Measurements from ENCODE around the gene PTPA.

PTPA gene

GRCh38 chr9:129174724-129175514, 63.7 kb downstream of the PTPA start (continued):
- TF ChIP-seq ZNF280D (tag by site-specific recombination; IDR thresholded peaks at IDR 0.05): no peak
- TF ChIP-seq ZNF600 (tag by site-specific recombination; IDR thresholded peaks at IDR 0.05): peak; percentile 96
- TF ChIP-seq GLIS1 (tag by site-specific recombination; IDR thresholded peaks at IDR 0.05): 0 out of 2 replicates have a peak, but pooled peaks have one; percentile 4
- TF ChIP-seq ZBTB17 (tag by site-specific recombination; IDR thresholded peaks at IDR 0.05): no peak; the same call in 1 of the 2 replicates
- TF ChIP-seq ZNF785 (tag by site-specific recombination; IDR thresholded peaks at IDR 0.05): no peak
- TF ChIP-seq ZNF626 (tag by site-specific recombination; IDR thresholded peaks at IDR 0.05): no peak
- no peak; the same call in 1 of the 2 replicates for TF ChIP-seq ZNF560 (tag by site-specific recombination; IDR thresholded peaks at IDR 0.05; ENCODE audit: borderline replicate concordance)
- TF ChIP-seq, protein P1, sequence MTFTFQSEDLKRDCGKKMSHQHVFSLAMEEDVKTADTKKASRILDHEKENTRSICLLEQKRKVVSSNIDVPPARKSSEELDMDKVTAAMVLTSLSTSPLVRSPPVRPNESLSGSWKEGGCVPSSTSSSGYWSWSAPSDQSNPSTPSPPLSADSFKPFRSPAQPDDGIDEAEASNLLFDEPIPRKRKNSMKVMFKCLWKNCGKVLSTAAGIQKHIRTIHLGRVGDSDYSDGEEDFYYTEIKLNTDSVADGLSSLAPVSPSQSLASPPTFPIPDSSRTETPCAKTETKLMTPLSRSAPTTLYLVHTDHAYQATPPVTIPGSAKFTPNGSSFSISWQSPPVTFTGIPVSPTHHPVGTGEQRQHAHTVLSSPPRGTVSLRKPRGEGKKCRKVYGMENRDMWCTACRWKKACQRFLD (tag by site-specific recombination; IDR thresholded peaks at IDR 0.05): no peak
- TF ChIP-seq ZNF530 (tag by site-specific recombination; IDR thresholded peaks at IDR 0.05; ENCODE audit: low read depth): no peak
- TF ChIP-seq ZNF175 (tag by site-specific recombination; IDR thresholded peaks at IDR 0.05): no peak
- peak; percentile 46 for TF ChIP-seq KLF9 (tag by site-specific recombination; IDR thresholded peaks at IDR 0.05; ENCODE audit: low read depth)
- TF ChIP-seq ZNF660 (tag by site-specific recombination; IDR thresholded peaks at IDR 0.05): no peak
- no peak for TF ChIP-seq ZNF776 (tag by site-specific recombination; IDR thresholded peaks at IDR 0.05; ENCODE audit: borderline replicate concordance)
- no peak for TF ChIP-seq ZNF473 (tag by site-specific recombination; IDR thresholded peaks at IDR 0.05)
- peak; percentile 92 for TF ChIP-seq ZIC2 (tag by site-specific recombination; IDR thresholded peaks at IDR 0.05)
- no peak for TF ChIP-seq ZNF174 (tag by site-specific recombination; IDR thresholded peaks at IDR 0.05)
- no peak for TF ChIP-seq ZNF830 (tag by site-specific recombination; IDR thresholded peaks at IDR 0.05; ENCODE audit: low read depth)
- TF ChIP-seq, protein P2, sequence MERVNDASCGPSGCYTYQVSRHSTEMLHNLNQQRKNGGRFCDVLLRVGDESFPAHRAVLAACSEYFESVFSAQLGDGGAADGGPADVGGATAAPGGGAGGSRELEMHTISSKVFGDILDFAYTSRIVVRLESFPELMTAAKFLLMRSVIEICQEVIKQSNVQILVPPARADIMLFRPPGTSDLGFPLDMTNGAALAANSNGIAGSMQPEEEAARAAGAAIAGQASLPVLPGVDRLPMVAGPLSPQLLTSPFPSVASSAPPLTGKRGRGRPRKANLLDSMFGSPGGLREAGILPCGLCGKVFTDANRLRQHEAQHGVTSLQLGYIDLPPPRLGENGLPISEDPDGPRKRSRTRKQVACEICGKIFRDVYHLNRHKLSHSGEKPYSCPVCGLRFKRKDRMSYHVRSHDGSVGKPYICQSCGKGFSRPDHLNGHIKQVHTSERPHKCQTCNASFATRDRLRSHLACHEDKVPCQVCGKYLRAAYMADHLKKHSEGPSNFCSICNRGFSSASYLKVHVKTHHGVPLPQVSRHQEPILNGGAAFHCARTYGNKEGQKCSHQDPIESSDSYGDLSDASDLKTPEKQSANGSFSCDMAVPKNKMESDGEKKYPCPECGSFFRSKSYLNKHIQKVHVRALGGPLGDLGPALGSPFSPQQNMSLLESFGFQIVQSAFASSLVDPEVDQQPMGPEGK (tag by site-specific recombination; IDR thresholded peaks at IDR 0.05): peak; percentile 91
- no peak for TF ChIP-seq ZNF747 (tag by site-specific recombination; IDR thresholded peaks at IDR 0.05)
- no peak for TF ChIP-seq ZNF645 (tag by site-specific recombination; IDR thresholded peaks at IDR 0.05)
- TF ChIP-seq ZSCAN5A (tag by site-specific recombination; IDR thresholded peaks at IDR 0.05): 0 out of 2 replicates have a peak, but pooled peaks have one; percentile 10
- TF ChIP-seq ZNF18 (tag by site-specific recombination; IDR thresholded peaks at IDR 0.05): no peak
- peak; percentile 46; the same call in 1 of the 2 replicates for TF ChIP-seq FEZF1 (tag by site-specific recombination; IDR thresholded peaks at IDR 0.05)
- TF ChIP-seq ZNF549 (tag by site-specific recombination; IDR thresholded peaks at IDR 0.05): no peak
- peak; percentile 30; the same call in 1 of the 2 replicates for TF ChIP-seq ZFP69B (tag by site-specific recombination; IDR thresholded peaks at IDR 0.05)
- no peak; the same call in 1 of the 2 replicates for TF ChIP-seq ZNF843 (tag by site-specific recombination; IDR thresholded peaks at IDR 0.05)
- TF ChIP-seq, protein P3, sequence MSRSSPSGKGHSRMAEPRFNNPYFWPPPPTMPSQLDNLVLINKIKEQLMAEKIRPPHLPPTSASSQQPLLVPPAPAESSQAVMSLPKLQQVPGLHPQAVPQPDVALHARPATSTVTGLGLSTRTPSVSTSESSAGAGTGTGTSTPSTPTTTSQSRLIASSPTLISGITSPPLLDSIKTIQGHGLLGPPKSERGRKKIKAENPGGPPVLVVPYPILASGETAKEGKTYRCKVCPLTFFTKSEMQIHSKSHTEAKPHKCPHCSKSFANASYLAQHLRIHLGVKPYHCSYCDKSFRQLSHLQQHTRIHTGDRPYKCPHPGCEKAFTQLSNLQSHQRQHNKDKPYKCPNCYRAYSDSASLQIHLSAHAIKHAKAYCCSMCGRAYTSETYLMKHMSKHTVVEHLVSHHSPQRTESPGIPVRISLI (tag by site-specific recombination; IDR thresholded peaks at IDR 0.05): peak; percentile 83

Data from HEK293 (cell line).